NCI-H2107 treated with DMSO at 0.1 percent for 48 hours (cell line): ENCODE results near the gene RTTN.

Source experiments
- DNase-seq: peaks from one replicate; lab custom pipeline; 2025; ENCODE audit not compliant: unreplicated experiment; lab: John Stamatoyannopoulos, UW

The RTTN gene

DNA sequence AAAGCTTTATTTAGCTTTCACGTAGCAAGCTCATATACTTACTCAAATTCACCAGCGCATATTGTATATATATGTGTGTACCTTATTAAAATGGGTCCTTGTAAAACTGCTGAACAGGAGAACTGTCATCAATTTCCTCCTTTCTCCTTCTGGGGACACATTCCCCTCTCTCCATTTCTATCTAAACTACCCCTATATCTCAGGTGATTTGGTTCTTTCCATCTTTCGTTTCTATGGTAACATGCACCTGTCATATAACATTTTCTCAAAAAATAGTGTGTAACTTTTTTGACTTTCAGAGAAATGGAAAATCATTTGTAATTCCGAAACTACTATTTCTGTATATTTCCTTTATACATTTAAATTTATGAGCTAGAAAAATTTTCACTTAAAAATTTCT is 174.3 kb downstream of the RTTN start:
- no peak for DNase-seq

DNA sequence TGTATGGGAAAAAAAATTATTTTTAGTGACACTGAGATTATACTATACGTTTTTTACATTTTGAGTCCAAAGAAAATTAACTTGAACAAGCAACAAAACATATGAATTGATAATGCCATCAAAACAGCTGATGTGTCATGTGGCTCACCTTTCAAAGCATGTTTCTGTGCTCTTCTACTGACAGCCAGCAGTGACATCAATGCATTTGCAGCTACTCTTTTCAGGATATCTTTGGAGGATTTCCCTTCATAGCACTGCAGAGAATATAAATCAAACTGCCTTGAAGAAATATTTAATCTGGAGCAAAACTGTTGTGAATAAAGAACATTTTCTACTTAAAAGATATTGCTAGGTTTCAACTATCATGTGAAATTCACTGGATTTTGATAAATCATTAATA is 174.8 kb downstream of the RTTN start:
- DNase-seq, result no peak

DNA sequence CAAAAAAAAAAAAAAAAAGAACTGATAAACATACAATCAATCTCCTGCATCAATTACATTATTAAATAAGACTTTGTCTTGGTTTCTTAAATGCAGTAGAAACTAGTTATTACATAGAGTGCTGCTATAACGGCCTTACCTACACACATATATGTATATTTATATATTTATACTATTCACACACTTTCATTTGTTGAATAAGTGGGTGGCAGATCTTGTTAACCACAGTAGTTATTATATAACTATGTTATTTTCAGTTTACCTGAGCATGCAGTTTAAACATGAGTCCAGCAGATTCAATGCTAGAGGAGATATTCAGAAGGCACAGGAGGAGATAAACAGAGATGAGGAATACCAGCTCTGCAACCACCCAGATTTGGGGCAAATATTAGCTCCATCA is 176.3 kb downstream of the RTTN start:
- DNase-seq, result no peak

GRCh38 chr18:70028734-70029133 is 176.8 kb downstream of the RTTN start:
- DNase-seq, result no peak

GRCh38 chr18:70028084-70028483 is 177.4 kb downstream of the RTTN start:
- no peak for DNase-seq

DNA sequence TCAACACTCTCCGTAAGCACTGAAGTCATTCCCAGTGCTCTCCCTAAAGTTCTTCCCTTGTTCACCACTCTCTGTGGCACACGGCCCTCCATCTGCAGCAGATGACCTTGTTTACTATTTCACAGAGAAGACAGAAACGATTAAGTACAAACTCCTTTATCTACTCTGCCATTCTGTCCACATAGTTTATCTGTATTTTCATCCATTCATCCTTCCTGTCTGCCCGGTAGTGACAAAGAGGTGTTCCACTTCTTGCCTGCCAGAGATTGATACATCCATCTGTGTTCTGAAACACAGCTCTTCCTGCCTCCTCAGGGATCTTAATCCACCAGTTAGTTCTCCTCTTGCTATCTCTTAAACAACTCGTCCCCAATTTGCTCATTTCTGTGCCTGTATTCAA is 179.9 kb downstream of the RTTN start:
- no peak for DNase-seq

DNA sequence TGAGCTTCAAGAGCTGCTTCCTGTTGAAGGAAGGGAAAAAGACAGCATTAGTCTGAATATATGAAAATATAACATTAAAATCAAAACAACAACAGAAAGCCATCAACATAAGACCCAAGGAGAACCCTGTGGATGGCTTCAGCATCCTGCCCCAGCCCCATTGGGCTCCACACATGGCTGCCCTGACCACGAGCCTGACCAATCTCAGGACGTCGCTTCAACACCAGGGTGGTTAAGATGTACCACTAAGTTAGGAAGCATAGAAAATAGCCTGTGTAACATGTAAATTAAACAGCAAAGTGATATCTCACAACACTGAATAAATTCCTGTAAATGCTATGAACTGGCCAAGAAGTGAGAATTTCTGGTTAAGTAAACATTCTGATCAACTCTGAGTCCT is 180.7 kb downstream of the RTTN start:
- DNase-seq, result no peak

- DNase-seq, result no peak
Measured at GRCh38 chr18:70024093-70024492, 181.4 kb downstream of the RTTN start.

GRCh38 chr18:70022636-70023035 is 182.9 kb downstream of the RTTN start:
- no peak for DNase-seq

DNA sequence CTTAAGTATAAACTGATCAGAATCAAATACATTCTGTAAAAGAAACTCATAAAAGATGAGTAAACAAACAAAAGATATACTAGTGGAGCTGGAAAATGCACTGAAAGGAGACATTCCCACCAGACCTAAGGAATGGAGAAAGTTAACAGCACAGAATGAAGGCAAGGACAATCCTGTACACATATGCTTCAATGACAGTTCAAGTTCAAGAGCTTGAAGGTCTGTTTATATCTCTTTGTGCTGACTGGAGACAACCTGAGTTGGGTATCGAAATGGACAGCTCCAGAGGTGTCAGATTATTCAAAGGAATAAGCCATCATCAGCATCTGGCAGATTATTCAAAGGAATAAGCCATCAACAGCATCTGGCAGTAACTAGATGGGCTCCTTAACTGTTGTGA is 184.0 kb downstream of the RTTN start:
- DNase-seq, result no peak

DNA sequence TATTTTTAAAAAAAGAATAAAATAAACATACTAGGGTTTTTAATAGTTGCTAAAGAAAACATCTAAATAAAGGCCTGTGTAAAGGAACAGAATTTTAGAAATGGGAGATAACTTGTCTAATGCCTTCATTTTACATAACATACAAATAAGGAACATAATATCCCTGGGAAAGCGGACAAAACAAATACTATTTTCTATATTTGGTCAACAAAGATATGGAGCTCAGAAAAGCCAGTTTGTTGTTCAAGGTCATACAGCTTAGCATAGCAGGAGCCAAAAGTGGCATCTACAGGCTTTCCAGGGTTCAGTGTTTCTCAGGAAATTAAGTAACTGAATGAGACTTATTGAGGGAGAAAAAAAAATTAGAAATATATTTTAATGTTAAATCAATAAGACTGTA is 184.4 kb downstream of the RTTN start:
- no peak for DNase-seq

DNA sequence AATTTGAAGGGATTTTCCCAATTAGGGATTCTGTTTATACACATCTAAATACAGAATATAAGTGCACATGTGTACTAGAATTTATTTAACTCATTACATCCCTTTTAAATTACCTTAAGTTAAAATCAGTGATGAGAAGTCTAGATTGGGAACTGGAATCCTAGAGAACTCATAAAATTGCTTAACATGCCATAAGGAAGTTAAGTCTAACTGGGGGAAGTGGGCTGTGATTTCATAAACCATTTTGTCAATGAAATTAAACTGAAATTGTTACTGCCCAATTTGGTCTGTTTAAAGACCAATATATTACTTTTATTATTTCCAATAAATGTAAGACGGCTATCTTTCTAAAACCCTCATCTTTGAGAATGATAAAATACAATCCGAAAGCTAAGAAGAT is 185.5 kb downstream of the RTTN start:
- no peak for DNase-seq

- no peak for DNase-seq
Measured at GRCh38 chr18:70019136-70019535, 186.4 kb downstream of the RTTN start.

DNA sequence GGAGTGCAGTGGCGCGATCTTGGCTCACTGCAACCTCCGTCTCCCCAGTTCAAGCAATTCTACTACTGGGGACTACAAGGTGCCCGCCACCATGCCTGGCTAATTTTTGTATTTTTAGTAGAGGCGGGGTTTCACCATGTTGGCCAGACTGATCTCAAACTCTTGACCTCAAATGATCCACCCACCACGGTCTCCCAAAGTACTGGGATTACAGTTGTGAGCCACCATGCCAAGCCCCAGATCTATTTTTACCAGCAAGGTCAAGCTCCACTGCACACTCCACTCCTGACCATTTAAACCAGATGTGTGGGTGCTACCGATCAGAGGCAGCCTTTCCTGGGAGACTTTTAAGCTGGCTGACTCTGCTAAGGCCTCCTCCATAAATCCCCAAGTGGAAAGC is 190.4 kb downstream of the RTTN start:
- DNase-seq, result no peak

DNA sequence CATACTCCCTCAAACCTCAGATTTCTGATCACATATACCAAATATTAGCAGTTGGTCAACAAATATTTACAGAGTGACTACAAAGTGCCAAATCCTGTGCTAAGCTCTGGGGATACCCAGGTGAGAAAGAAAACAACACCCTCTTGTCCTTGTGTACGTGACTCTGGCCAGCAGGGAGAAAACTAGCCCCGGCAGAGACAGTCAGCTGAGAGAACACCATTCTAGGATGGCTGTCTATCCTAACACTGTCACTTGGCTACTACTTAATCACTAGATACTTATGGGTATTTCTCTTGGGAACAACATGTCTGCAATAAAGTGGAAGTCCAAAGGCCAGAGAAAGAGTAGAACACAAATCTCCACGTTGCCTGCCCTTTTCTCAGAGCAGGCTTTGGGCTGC is 199.9 kb downstream of the RTTN start:
- no peak for DNase-seq

DNA sequence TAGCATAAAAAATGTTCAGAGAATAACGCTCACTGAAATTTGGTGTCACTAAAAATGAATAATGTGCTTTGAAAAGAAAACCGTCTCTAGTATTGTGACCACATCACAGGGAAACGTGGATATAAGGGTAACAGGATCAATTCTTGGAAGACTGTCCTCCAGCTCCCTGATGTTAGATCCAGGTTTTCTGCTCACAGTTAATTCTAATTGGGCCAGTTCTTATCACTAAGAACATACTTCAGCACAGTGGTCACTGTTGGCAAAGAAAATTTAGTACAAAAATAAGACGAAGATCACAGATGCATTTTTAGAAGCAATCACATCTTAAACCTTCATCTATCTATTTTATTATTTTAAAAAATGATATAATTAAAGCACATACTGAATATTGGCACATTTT is 200.8 kb downstream of the RTTN start:
- no peak for DNase-seq

DNA sequence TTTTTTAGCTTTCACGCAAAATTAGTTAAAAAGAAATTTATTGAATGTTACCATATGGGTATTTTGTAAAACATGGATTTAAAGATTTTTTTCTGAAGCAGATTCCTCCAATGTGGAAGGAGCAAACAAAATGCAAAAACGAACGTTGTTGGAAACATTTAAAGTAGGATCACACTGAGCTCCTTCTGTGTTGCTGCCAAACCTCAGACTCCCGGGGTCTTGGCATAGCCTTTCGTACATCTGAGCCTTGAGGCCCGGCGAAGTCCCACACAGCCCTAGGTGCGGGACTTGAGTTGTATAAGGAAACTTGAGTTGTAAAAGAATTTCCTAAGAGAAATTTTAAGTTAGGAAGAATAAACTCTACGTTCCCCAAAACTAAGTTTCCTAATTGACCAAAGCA is 205.8 kb downstream of the RTTN start:
- DNase-seq, result no peak

DNA sequence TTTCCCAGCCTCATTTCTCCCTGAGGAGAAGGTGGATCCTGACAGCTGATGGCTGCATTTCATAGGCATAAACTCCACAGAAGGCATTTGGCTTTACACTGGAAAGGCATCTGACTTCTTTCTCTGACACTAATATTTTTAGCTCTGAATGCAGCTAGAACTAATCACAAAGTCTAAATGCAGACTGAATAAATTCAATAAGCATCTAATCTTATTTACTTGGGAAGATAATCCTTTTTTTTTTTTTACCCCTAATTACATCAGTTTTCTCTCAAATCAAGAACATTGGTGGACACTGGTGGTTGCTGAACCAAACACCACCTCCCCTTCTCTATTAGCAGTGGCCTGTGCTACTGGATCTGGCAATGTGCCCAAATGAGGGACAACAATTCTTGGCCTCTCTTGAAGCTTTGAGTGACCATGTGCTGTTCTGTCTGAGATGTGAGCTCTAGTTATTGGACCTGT is 206.9 kb downstream of the RTTN start:
- DNase-seq, result no peak

GRCh38 chr18:69996951-69997798 is 208.3 kb downstream of the RTTN start:
- no peak for DNase-seq

DNA sequence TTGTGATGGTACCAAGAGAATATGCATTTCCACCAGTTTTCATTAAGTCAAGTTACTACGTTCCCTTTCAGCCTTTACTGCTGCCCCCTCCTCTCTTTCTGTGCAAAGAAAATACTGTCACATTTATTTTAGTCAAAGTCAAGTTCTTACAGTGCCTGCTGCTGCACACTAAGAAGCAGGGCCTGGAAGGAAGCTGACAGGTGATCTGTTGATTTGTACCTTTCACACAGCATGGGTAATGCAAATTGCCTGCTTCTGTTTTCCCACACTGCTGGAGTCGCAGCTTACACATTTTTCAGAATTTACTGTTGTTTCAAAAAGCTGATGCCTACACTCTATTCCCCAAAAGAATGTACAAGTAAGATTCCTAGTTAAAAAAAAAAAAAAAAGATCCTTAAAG is 209.1 kb downstream of the RTTN start:
- no peak for DNase-seq

GRCh38 chr18:69995774-69996173 is 209.7 kb downstream of the RTTN start:
- DNase-seq, result no peak

GRCh38 chr18:69992776-69993175 is 212.7 kb downstream of the RTTN start:
- no peak for DNase-seq

DNA sequence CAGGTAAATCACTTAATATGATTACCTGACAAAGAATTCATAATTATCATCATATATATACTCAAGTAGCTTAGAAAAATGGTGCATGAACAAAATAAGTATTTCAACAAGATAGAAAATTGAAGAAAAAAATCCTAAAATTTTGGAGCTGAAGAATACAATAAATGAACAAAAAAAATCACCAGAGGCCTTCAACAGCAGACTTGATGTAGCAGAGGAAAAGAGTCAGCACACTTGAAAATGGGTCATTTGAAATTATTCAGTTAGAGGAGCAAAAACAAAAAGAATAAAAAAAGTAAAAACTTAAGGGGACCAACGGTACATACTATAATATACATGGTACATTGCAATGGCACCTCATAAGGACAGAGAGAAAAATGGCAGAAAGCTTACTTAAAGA is 217.6 kb downstream of the RTTN start:
- no peak for DNase-seq
